Calu3 (cell line): Measurements from ENCODE around the gene DYRK1A. TPM values are rescaled to one million over a fixed set of nuclear protein-coding genes. Genes with fewer than 3 reads are reported as not detected.

Experiments
- BruUV-seq: library from RNA; stranded (reverse); fragments of 400-500 nt; replicated peaks from 2 replicates; lab custom pipeline; 2021; lab: Mats Ljungman, UMichigan
- CTCF ChIA-PET: fragments of 300-600 bp; sonication (Branson Sonifier 250); formaldehyde crosslinking; loops from one replicate; lab custom pipeline; 2022; ENCODE audit warnings: antibody characterized with exemption; lab: Charles Lee
- DNase-seq: peaks from one replicate; pipeline ENCODE4 v3.0.0; 2022
- H3K27ac Mint-ChIP-seq: one replicate; pipeline ENCODE4 v1.8.0; 2022; ENCODE audit warnings: mixed read lengths; ENCODE audit not compliant: unreplicated experiment
- H3K27me3 Mint-ChIP-seq: one replicate; pipeline ENCODE4 v1.8.0; 2022; ENCODE audit warnings: mixed read lengths; ENCODE audit not compliant: unreplicated experiment
- H3K36me3 Mint-ChIP-seq: one replicate; pipeline ENCODE4 v1.8.0; 2022; ENCODE audit warnings: mild to moderate bottlenecking, moderate library complexity, mixed read lengths; ENCODE audit not compliant: insufficient read depth, unreplicated experiment
- H3K4me1 Mint-ChIP-seq: one replicate; pipeline ENCODE4 v1.8.0; 2022; ENCODE audit warnings: mild to moderate bottlenecking, low read depth, mixed read lengths; ENCODE audit not compliant: unreplicated experiment
- H3K4me3 Mint-ChIP-seq: one replicate; pipeline ENCODE4 v1.8.0; 2022; ENCODE audit warnings: mild to moderate bottlenecking, low read depth, moderate library complexity, mixed read lengths; ENCODE audit not compliant: unreplicated experiment
- H3K9me3 Mint-ChIP-seq: one replicate; pipeline ENCODE4 v1.8.0; 2022; ENCODE audit warnings: low read depth, mixed read lengths; ENCODE audit not compliant: unreplicated experiment
- CTCF ChIP-seq: fragments of 200-600 bp; IDR thresholded peaks from one replicate; pipeline ENCODE4 v1.8.0; 2022; ENCODE audit warnings: antibody characterized with exemption; ENCODE audit not compliant: unreplicated experiment
- intact Hi-C: fragments of 100-400 bp; cut with micrococcal nuclease; formaldehyde crosslinking; loops from one replicate; pipeline ENCODE4 v1.10.0; 2022; ENCODE audit not compliant: unreplicated experiment
- total RNA-seq: library from RNA; stranded (reverse); gene quantifications from 2 replicates; pipeline ENCODE4 v1.2.3, GENCODE V29; 2022

DYRK1A gene
- total RNA-seq, 1 experiment from 2014 or later = 45.4 TPM

DNA sequence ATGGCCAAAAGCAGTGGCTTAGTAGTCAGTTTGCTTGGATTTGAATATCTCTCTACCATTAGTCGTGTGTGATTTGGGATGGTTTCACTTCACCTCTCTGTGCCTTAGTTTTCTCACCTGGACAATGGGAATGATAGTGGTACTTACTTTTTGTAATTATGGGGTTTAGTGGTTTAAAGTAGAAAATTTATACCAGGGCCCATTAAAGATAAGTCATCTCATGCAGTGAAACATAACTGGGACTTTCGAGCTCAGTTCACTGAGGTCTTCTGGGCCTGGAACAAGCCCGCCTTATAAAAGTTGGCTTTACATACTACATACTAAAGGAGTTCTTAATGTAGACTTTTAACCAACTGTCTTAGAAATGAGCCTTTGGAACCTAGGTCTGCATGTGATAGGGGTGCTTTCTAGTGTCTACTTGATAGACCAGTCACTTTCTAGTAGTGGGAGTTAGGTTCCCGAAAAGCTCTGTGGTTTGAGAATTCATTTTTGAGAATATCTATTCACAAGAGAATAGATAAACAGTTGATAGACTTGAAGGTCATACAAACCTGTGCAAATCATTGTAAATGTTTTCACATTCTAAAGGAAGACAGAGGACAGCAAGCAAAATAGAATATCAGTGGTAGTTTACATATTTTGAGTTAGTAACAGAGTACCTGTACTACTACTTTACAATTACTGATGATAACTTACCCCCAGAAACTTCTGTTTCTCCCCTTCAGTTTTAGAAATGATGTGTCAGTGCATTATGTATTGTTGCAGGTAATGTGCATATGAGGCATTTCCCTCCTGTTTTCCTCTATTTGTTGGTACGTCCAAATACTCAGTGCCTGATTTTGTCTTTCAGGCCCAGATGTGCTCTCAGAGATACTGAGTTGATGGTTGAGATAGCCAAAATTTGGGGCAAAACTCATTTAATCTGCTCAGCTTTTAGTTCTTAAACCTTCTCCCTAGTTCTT, 48.0 kb downstream of the DYRK1A start:
- Mint-ChIP-seq H3K4me1 (peaks cover 24% of the 10 kb centered on the region), H3K4me3 (no peak overlapping the region), H3K9me3 (no peaks in the 10 kb centered on the region), H3K36me3 (no peaks in the 10 kb centered on the region), H3K27ac (no peak overlapping the region), H3K27me3 (no peaks in the 10 kb centered on the region)
- intact Hi-C loops = no loop called here
- DNase-seq = no peak
- BruUV-seq = no TSS peak
- TF ChIP-seq CTCF = no peak
- CTCF ChIA-PET = no interaction called here

GRCh38 chr21:37415939-37416338, 49.4 kb downstream of the DYRK1A start:
- no peak overlapping the region for H3K4me3 Mint-ChIP-seq
- intact Hi-C loops = no loop called here
- TF ChIP-seq CTCF = no peak
- BruUV-seq = no TSS peak
- peaks cover 17% of the 10 kb centered on the region for H3K4me1 Mint-ChIP-seq
- no peaks in the 10 kb centered on the region for H3K27me3 Mint-ChIP-seq
- no peak for DNase-seq
- H3K27ac Mint-ChIP-seq = no peak overlapping the region
- H3K36me3 Mint-ChIP-seq = peaks cover 6% of the 10 kb centered on the region
- no peaks in the 10 kb centered on the region for H3K9me3 Mint-ChIP-seq
- CTCF ChIA-PET = no interaction called here

DNA sequence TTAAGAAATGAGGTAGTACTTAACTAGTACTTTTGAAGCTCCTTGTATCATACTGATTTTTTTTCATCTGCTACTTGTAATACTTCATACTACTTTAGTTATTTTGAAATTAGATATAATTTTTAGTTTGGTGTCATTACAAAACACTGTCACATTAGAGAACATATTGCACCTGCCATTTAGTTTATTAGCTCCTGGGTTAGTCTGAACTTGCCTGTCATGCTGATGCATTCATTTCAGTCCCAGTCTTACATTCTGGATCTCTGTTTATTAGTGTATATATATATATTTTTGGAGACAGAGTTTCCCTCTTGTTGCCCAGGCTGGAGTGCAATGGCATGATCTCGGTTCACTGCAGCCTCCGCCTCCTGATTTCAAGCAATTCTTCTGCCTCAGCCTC, 50.3 kb downstream of the DYRK1A start:
- no peak for DNase-seq
- no peak for TF ChIP-seq CTCF
- H3K27me3 Mint-ChIP-seq = no peaks in the 10 kb centered on the region

DNA sequence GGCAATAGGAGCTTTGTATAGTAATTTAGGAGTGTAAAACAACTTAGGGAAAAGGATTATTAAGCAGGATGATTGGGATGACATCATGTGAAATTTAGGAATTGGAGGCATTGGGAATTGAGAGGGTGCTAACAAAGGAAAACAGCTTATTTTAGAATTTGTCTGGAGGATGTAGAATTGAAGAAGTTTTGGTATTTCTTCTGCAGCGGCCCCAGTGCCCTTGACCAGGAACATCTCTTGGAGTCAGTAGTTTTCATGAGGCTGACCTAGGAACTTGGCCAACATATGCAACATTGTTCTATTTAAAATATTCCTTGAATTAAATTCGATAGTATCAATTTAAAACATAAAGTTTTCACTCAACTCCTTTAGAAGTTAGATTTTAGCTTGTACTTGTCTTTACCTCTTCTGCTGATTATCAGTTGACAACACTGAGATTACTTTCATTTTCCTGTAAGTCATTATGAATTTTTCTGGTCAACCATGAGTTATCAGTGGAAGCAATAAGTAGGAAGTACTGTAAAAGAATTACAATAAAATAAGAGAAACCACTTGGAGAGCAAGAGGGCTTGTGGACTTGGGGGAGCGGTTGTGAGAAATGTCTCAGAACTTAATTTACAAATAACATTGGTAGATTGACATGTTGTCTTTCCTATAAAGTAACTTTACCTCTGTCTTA, 52.8 kb downstream of the DYRK1A start:
- no peak for TF ChIP-seq CTCF
- peaks cover 6% of the 10 kb centered on the region for H3K36me3 Mint-ChIP-seq
- H3K4me1 Mint-ChIP-seq = no peaks in the 10 kb centered on the region
- no peak overlapping the region for H3K27ac Mint-ChIP-seq
- intact Hi-C loops = no loop called here
- no peaks in the 10 kb centered on the region for H3K9me3 Mint-ChIP-seq
- no peak overlapping the region for H3K4me3 Mint-ChIP-seq
- no peaks in the 10 kb centered on the region for H3K27me3 Mint-ChIP-seq
- no TSS peak for BruUV-seq
- CTCF ChIA-PET = no interaction called here
- DNase-seq = no peak

More for the DNA sequence above, 50.3 kb downstream of the DYRK1A start:
- no peak overlapping the region for H3K27ac Mint-ChIP-seq
- H3K9me3 Mint-ChIP-seq = no peaks in the 10 kb centered on the region
- CTCF ChIA-PET = no interaction called here
- H3K4me1 Mint-ChIP-seq = peaks cover 13% of the 10 kb centered on the region
- intact Hi-C loops = no loop called here
- no peak overlapping the region for H3K4me3 Mint-ChIP-seq
- BruUV-seq = no TSS peak
- peaks cover 6% of the 10 kb centered on the region for H3K36me3 Mint-ChIP-seq
